Mucosa of descending colon (tissue), 3 donors: ENCODE results near the gene CERS6. TPM values are rescaled to one million over a fixed set of nuclear protein-coding genes. Genes with fewer than 3 reads are reported as not detected.

Experiments used
- ATAC-seq: fragments of 200-7000 bp; cut with Tn5 transposase; one replicate; pipeline ENCODE4 v1.9.1; 2020; ENCODE audit warnings: mild to moderate bottlenecking, moderate library complexity
- DNase-seq, 3 donors: peaks; one replicate each; pipeline ENCODE4 v3.0.0-alpha.2; 2020
- H3K36me3 ChIP-seq: fragments of 200-600 bp; one replicate; pipeline ENCODE4 v1.8.0; 2021; ENCODE audit warnings: low read depth, mild to moderate bottlenecking
- H3K4me1 ChIP-seq: fragments of 200-600 bp; one replicate; pipeline ENCODE4 v1.8.0; 2021; ENCODE audit warnings: low read depth, mild to moderate bottlenecking
- H3K4me3 ChIP-seq: fragments of 200-600 bp; one replicate; pipeline ENCODE4 v1.8.0; 2021; ENCODE audit warnings: mild to moderate bottlenecking
- H3K9me3 ChIP-seq: fragments of 200-600 bp; one replicate; pipeline ENCODE4 v1.8.0; 2021; ENCODE audit warnings: mild to moderate bottlenecking
- CTCF ChIP-seq: fragments of 200-600 bp; IDR thresholded peaks from one replicate; pipeline ENCODE4 v1.8.0; 2022; ENCODE audit warnings: antibody characterized with exemption, mild to moderate bottlenecking
- intact Hi-C, 2 donors: fragments of 100-400 bp; cut with DNase I in 1 of 2; cut with micrococcal nuclease in 1 of 2; formaldehyde crosslinking; loops; one replicate each; pipeline versions ENCODE4 v1.11.0 to v1.11.1; 2022; cut with DNase I, micrococcal nuclease
- total RNA-seq, 3 donors: library from RNA; stranded (reverse); fragmentation: NEBNext Ultra II Directional in 2 of 3; extraction: Animal tissue kit (Norgen Biotek cat#: 25700) in 2 of 3; gene quantifications; one replicate each; pipeline versions ENCODE4 v1.2.1 to v1.2.4, GENCODE V29; 2021 to 2023
- donor health status: DM: no; HTN: no; CAD: no; lungs with moderate emphysema.
- donor health status: DM: no; HTN: no; CAD: no.
- donor health status: DM: no; HTN: yes; CAD: no.

CERS6 gene
- total RNA-seq, 3 donors from 2014 or later = 27.4 to 67.2 (median 65.0) TPM

GRCh38 chr2:168480825-168481585, 24.9 kb downstream of the CERS6 start:
- peaks cover 12% of the 10 kb centered on the region for H3K4me1 ChIP-seq
- H3K9me3 ChIP-seq = no peaks in the 10 kb centered on the region
- DNase-seq = peak in 1 of 3 donors; percentile 35
- no peaks in the 10 kb centered on the region for H3K36me3 ChIP-seq
- no peak for TF ChIP-seq CTCF
- intact Hi-C loops = no loop called here
- H3K4me3 ChIP-seq = no peak overlapping the region
- peak; percentile 39 for ATAC-seq

- peaks cover 12% of the 10 kb centered on the region for H3K4me1 ChIP-seq
- no peak overlapping the region for H3K4me3 ChIP-seq
- H3K9me3 ChIP-seq = no peaks in the 10 kb centered on the region
- no peak for ATAC-seq
- no peak for TF ChIP-seq CTCF
- intact Hi-C loops = no loop called here
- no peak for DNase-seq
- no peaks in the 10 kb centered on the region for H3K36me3 ChIP-seq
These were observed 26.2 kb downstream of the CERS6 start for GRCh38 chr2:168482269-168482668.

- H3K4me1 ChIP-seq = peaks cover 12% of the 10 kb centered on the region
- H3K36me3 ChIP-seq = no peaks in the 10 kb centered on the region
- TF ChIP-seq CTCF = no peak
- H3K9me3 ChIP-seq = no peaks in the 10 kb centered on the region
- no peak overlapping the region for H3K4me3 ChIP-seq
- DNase-seq = no peak
- intact Hi-C loops = no loop called here
- no peak for ATAC-seq
These were observed 27.1 kb downstream of the CERS6 start for GRCh38 chr2:168482952-168483831.

GRCh38 chr2:168486477-168486876, 30.4 kb downstream of the CERS6 start:
- H3K4me1 ChIP-seq = peaks cover 26% of the 10 kb centered on the region
- no peak for TF ChIP-seq CTCF
- H3K9me3 ChIP-seq = no peaks in the 10 kb centered on the region
- intact Hi-C loops = no loop called here
- ATAC-seq = peak; percentile 8
- no peak overlapping the region for H3K4me3 ChIP-seq
- no peaks in the 10 kb centered on the region for H3K36me3 ChIP-seq
- DNase-seq = no peak

GRCh38 chr2:168490015-168490874, 34.2 kb downstream of the CERS6 start:
- H3K36me3 ChIP-seq = peaks cover 3% of the 10 kb centered on the region

More at GRCh38 chr2:168490015-168490874, 34.2 kb downstream of the CERS6 start:
- intact Hi-C loops = no loop called here
- no peak for TF ChIP-seq CTCF
- ATAC-seq (peak; percentile 46), DNase-seq (no peak)
- Histone ChIP-seq H3K4me1 (peaks cover 31% of the 10 kb centered on the region), H3K9me3 (no peaks in the 10 kb centered on the region), H3K4me3 (no peak overlapping the region)
